Prostate gland (tissue), 2 donors: ENCODE measurements around the gene MRC1. TPM values are rescaled to one million over a fixed set of nuclear protein-coding genes. Genes with fewer than 3 reads are reported as not detected.

Experiments used
- DNase-seq: peaks from one replicate; pipeline ENCODE4 v3.0.0-alpha.2; 2019; ENCODE audit warnings: low spot score
- H3K27ac ChIP-seq, 2 donors: fragments of 200-600 bp; sonication (generic); 2 replicates each; pipeline ENCODE4 v1.5.1; 2017 to 2019
- H3K27me3 ChIP-seq: fragments of 200-600 bp; sonication (generic); replicated peaks from 2 replicates; pipeline ENCODE4 v1.5.1; 2019; ENCODE audit not compliant: insufficient read depth
- H3K36me3 ChIP-seq, 2 donors: fragments of 200-600 bp; sonication (generic); 1 replicate in 1 of 2; 2 replicates in 1 of 2; pipeline versions ENCODE4 v1.5.1 to v1.8.1; 2017 to 2019
- H3K4me1 ChIP-seq: fragments of 200-600 bp; sonication (generic); replicated peaks from 2 replicates; pipeline ENCODE4 v1.5.1; 2019
- H3K4me3 ChIP-seq, 2 donors: fragments of 200-600 bp; sonication (generic); 2 replicates each; pipeline ENCODE4 v1.5.1; 2017 to 2019
- H3K9me3 ChIP-seq: fragments of 200-600 bp; sonication (generic); 2 replicates; pipeline ENCODE4 v1.5.1; 2017
- POLR2A ChIP-seq: fragments of 450-650 bp; IDR thresholded peaks from one replicate; pipeline ENCODE4 v1.6.1; 2016; ENCODE audit warnings: antibody characterized with exemption, mild to moderate bottlenecking
- POLR2AphosphoS5 ChIP-seq: sonication (generic); formaldehyde crosslinking; IDR thresholded peaks from one replicate; pipeline ENCODE4 v1.6.1; 2017; ENCODE audit warnings: antibody characterized with exemption
- WGBS: methylation state at CpG from one replicate; pipeline ENCODE4 v1.1.5; 2018; 5-methylcytosine and 5-hydroxymethylcytosine counted together
- intact Hi-C: fragments of 100-400 bp; cut with DNase I; formaldehyde crosslinking; loops from one replicate; pipeline ENCODE4 v1.14.2; 2022
- total RNA-seq, 2 donors: library from RNA; depleted of rRNA; stranded (reverse); fragments of >200 nt; gene quantifications; one replicate each; pipeline ENCODE4 v1.1.0, GENCODE V29; 2016
- TF ChIP-seq, protein P1 (sequence below), 4 experiments: fragments of 200-600 bp in 2 of 4; fragments of 450-650 bp in 2 of 4; sonication (generic) in 2 of 4; IDR thresholded peaks; 1 replicate in 3 of 4; 2 replicates in 1 of 4; pipeline ENCODE4 v1.5.1; 2016 to 2019; ENCODE audit warnings: antibody characterized with exemption in 4 of 4, mild to moderate bottlenecking in 2 of 4, moderate library complexity in 2 of 4

Gene MRC1
- total RNA-seq, 2 donors from 2014 or later, result 3.1 to 27.4 TPM

DNA sequence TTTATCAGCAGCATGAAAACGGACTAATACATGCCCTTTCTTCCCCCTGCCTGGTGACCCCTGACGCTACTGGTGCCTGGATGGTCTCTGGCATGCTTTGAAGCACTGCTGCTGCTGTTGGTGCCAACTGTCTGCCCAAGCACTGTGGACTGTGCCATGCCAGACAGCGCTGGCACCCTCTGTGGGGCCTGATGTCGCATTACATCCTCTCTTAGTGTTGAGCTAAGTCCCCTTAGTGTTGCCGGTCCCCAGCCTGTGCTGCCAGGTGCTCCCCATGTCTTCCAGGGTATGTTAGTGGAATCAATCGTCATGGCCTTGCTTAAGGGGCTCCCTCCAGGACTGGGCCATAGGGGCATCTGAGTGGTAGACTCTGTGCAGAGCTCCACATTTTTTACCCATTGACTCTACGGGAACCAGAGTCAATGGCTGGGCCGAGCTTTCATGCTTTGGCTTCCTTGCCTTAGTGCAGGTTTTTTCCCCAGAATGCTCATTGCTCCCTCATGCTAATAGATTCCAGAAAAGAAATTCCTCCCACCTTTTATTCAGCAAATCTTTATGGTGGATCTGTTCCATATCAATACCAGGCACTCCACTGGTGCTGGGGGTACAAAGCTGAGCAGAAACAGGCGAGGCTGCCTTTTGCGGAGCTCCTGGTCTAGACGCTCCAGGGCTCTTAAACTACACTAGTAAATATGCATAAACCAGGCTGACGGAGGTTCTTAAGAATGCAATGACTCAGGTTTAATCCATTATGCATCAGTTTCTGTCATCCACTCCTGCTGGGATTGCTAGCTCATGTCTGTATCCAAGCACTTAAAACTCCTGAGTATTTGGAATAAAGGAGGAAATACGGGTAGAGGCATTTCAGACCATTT is 21.8 kb upstream of the MRC1 start:
- WGBS, result 85% methylated on average over 12 of the region's 13 CpGs
- H3K36me3 ChIP-seq, result no peaks in the 10 kb centered on the region
- TF ChIP-seq, protein P1, sequence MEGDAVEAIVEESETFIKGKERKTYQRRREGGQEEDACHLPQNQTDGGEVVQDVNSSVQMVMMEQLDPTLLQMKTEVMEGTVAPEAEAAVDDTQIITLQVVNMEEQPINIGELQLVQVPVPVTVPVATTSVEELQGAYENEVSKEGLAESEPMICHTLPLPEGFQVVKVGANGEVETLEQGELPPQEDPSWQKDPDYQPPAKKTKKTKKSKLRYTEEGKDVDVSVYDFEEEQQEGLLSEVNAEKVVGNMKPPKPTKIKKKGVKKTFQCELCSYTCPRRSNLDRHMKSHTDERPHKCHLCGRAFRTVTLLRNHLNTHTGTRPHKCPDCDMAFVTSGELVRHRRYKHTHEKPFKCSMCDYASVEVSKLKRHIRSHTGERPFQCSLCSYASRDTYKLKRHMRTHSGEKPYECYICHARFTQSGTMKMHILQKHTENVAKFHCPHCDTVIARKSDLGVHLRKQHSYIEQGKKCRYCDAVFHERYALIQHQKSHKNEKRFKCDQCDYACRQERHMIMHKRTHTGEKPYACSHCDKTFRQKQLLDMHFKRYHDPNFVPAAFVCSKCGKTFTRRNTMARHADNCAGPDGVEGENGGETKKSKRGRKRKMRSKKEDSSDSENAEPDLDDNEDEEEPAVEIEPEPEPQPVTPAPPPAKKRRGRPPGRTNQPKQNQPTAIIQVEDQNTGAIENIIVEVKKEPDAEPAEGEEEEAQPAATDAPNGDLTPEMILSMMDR (IDR thresholded peaks at IDR 0.05), result no peak
- TF ChIP-seq POLR2A (no peak), POLR2AphosphoS5 (no peak)
- H3K4me3 ChIP-seq, result no peak overlapping the region
- peaks cover 5% of the 10 kb centered on the region for H3K4me1 ChIP-seq
- H3K27me3 ChIP-seq, result no peaks in the 10 kb centered on the region
- no peaks in the 10 kb centered on the region for H3K9me3 ChIP-seq
- intact Hi-C loops, result no loop called here
- DNase-seq, result no peak
- H3K27ac ChIP-seq, result no peak overlapping the region

DNA sequence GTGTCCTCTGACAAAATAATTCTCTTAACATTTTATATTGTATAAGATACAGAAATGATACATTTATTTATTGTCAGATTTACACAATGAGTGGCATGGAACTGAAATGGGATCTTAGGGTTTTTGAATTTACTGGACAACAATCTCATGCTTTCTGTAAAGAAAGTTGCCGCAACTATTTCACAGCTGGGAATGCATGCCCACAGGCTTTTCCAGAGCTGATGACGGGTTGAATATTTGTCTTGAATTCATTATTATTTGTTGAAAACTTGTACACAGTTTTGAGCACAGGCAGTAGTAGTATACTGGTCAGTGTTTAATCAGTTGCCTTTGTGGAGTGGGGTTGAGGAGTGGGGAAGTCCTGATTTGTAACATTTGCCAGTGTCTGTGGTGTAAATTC is 20.5 kb upstream of the MRC1 start:
- intact Hi-C loops, result no loop called here

DNA sequence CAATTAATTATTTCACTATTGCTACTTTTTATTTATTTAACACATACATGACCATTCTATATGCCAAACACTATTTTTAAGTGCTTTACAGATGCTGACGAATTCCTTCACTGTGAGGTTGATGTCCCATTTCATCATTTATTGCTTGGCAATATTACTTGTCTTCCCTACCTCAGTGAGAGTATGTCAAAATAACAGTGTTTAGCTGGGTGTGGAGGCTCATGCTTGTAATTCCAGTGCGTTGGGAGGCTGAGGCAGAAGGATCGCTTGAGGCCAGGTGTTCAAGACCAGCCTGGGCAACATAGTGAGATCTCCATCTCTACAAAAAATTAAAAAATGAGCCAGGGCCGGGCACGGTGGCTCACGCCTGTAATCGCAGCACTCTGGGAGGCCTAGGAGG is 19.8 kb upstream of the MRC1 start:
- Histone ChIP-seq H3K4me3 (no peak overlapping the region), H3K27me3 (no peaks in the 10 kb centered on the region), H3K9me3 (no peaks in the 10 kb centered on the region), H3K27ac (no peak overlapping the region), H3K4me1 (no peaks in the 10 kb centered on the region), H3K36me3 (no peaks in the 10 kb centered on the region)
- DNase-seq, result no peak
- intact Hi-C loops, result no loop called here
- 91% methylated on average over 7 of the region's 7 CpGs for WGBS
- TF ChIP-seq, protein P1 (IDR thresholded peaks at IDR 0.05), result no peak
- TF ChIP-seq POLR2AphosphoS5, result no peak
- TF ChIP-seq POLR2A, result no peak

More for the DNA sequence above, 20.5 kb upstream of the MRC1 start:
- Histone ChIP-seq H3K4me3 (no peak overlapping the region), H3K36me3 (no peaks in the 10 kb centered on the region), H3K9me3 (no peaks in the 10 kb centered on the region), H3K4me1 (no peaks in the 10 kb centered on the region), H3K27ac (no peak overlapping the region), H3K27me3 (no peaks in the 10 kb centered on the region)
- TF ChIP-seq POLR2AphosphoS5, result no peak
- no peak for TF ChIP-seq POLR2A
- TF ChIP-seq, protein P1 (IDR thresholded peaks at IDR 0.05), result no peak
- 84% methylated on average over 2 of the region's 2 CpGs for WGBS
- DNase-seq, result no peak

DNA sequence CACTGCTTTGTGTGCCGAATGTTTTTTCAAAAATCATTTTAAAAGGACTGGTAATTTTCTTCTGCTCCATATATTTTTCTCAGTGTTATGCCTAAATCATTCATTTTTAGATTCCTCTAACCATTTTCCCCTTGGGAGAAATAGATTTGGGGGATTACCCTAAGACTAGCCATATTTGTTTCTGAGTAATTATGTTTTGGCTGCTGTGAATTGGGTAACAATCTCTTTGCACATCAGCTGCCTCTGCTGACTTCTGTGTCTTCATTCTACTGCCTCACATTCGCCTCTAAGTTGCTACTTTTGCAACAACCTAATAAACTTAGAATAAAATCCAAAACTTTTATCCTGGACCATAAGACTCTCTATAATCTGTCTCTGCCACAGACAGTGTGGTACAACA is 18.5 kb upstream of the MRC1 start:
- TF ChIP-seq, protein P1 (IDR thresholded peaks at IDR 0.05), result no peak
- TF ChIP-seq POLR2AphosphoS5 (no peak), POLR2A (no peak)
- DNase-seq, result no peak
- H3K27ac ChIP-seq, result no peak overlapping the region
- H3K36me3 ChIP-seq, result no peaks in the 10 kb centered on the region
- H3K4me1 ChIP-seq, result no peaks in the 10 kb centered on the region
- no peaks in the 10 kb centered on the region for H3K27me3 ChIP-seq
- intact Hi-C loops, result no loop called here
- H3K4me3 ChIP-seq, result no peak overlapping the region
- WGBS, result 92% methylated on average over 2 of the region's 2 CpGs
- H3K9me3 ChIP-seq, result no peaks in the 10 kb centered on the region

DNA sequence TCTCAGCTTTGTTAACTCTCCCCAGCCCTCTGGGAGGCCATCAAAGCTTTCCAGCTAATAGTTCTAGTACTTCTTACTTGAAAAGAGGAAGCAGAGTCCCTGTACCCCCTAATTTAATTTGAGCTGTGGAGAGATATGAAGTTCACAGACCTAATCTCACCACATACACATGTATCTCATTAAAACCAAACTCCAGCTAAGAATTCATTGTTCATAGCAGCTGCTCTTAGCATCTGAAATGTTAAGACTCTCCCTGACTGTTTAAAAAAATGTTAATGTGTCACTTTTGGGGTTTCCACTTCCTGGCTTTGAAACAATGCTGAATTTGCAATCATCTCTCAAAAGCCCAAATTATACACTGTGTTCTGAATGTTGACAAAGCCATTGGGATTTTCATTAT is 16.2 kb upstream of the MRC1 start:
- intact Hi-C loops, result no loop called here
- H3K27ac ChIP-seq, result no peak overlapping the region

More for the DNA sequence above, 16.2 kb upstream of the MRC1 start:
- Histone ChIP-seq H3K4me3 (no peak overlapping the region), H3K36me3 (no peaks in the 10 kb centered on the region), H3K27me3 (no peaks in the 10 kb centered on the region), H3K9me3 (no peaks in the 10 kb centered on the region), H3K4me1 (no peaks in the 10 kb centered on the region)
- TF ChIP-seq POLR2AphosphoS5 (no peak), POLR2A (no peak)
- TF ChIP-seq, protein P1 (IDR thresholded peaks at IDR 0.05), result no peak
- DNase-seq, result no peak
